Neutrophil (primary cell): ENCODE measurements around the gene ZNF385C.
A peak's percentile ranks its signal among the peaks of the same experiment; 100 is the strongest.
"Not testable (repeated sequence)": the region's sequence is repeated elsewhere in the genome, so short reads cannot be mapped to it uniquely, and the experiment has no call there.

ENCODE experiments used
- H3K27ac ChIP-seq: fragments of 200-600 bp; sonication (generic); 2 replicates; pipeline ENCODE4 v1.5.1; 2016; ENCODE audit warnings: mild to moderate bottlenecking, moderate library complexity
- H3K27me3 ChIP-seq: fragments of 200-600 bp; sonication (generic); 2 replicates; pipeline ENCODE4 v1.6.0; 2016; ENCODE audit warnings: mild to moderate bottlenecking
- H3K36me3 ChIP-seq: fragments of 200-600 bp; sonication (generic); 2 replicates; pipeline ENCODE4 v1.5.1; 2017
- H3K4me1 ChIP-seq, 2 experiments: fragments of 200-600 bp in 1 of 2; sonication (generic) in 1 of 2; 1 replicate in 1 of 2; 2 replicates in 1 of 2; pipeline versions ENCODE4 v1.5.1 to v1.6.1; 2013 to 2016; ENCODE audit warnings: low read depth in 1 of 2, low read length in 1 of 2, mild to moderate bottlenecking in 1 of 2, moderate library complexity in 1 of 2; ENCODE audit not compliant: control insufficient read depth in 1 of 2, insufficient read depth in 1 of 2
- H3K4me3 ChIP-seq, 2 experiments: fragments of 200-600 bp in 1 of 2; sonication (generic) in 1 of 2; 1 replicate in 1 of 2; 2 replicates in 1 of 2; pipeline ENCODE4 v1.5.1; 2013 to 2016; ENCODE audit warnings: low read depth in 1 of 2, low read length in 1 of 2, mild to moderate bottlenecking in 1 of 2, moderate library complexity in 1 of 2
- H3K9me3 ChIP-seq: fragments of 200-600 bp; sonication (generic); 2 replicates; pipeline ENCODE4 v1.5.1; 2016
- TF ChIP-seq, protein P1 (sequence below): fragments of 200-600 bp; sonication (generic); IDR thresholded peaks from 2 replicates; pipeline ENCODE4 v1.5.1; 2016; ENCODE audit warnings: antibody characterized with exemption

ZNF385C gene, protein sequence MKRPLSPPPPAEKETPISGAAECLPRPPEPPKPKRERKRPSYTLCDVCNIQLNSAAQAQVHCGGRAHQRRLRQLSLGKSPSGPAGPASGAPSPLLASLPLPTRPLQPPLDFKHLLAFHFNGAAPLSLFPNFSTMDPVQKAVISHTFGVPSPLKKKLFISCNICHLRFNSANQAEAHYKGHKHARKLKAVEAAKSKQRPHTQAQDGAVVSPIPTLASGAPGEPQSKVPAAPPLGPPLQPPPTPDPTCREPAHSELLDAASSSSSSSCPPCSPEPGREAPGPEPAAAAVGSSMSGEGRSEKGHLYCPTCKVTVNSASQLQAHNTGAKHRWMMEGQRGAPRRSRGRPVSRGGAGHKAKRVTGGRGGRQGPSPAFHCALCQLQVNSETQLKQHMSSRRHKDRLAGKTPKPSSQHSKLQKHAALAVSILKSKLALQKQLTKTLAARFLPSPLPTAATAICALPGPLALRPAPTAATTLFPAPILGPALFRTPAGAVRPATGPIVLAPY

DNA sequence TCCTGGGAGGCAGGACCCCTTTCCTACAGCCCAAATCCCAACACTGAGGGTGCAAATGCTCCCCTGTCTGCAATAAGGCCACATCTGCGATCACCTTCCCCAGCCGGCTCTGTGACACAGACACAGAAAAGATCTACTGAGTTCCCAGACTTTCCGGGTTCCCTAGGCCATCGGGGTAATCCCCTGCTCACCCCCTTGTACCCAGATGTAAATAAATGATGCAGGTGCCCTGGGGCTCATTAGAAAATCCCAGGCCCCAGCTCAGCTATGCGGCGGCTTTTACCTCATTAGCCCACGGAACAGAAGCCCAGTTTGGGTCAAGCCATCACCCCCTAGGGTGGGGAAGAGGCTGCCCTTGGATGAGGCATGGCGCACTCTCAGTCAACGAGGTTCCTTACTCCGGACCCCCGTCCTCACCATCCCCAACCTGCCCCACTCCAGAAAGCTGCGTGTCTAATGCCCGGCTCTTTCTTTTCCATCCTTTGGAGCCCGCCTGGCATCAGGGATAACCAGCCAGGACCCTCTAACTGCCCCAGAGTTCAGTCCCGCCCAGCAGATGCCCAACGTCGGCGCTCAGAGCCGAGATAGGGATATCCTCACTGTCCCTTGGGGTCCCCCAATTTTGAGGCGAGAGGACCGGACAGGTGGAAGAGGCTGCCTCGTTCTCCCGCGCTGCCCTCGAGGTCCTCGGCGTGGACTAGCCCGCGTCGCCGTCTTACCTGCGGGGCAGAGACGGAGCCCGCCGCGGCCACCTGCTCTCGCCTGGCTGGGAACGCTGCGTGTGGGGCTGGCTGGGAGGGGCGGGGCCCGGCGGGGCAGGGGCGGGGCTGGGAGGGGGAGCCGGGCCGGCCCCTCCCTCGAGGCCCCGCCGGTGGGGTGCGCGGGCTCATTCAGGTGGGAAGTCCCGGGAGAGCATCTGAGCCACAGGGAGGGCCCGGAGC lies at the start of gene ZNF385C:
Gene ZNF385C (minus strand): TSS at position 783 of the 941 bp plus-strand sequence. CDS start 35,417 bp downstream, outside the sequence.
- Histone ChIP-seq H3K27me3 (peaks cover 35% of the 10 kb centered on the region), H3K4me3 (peak within 1 kb of the TSS in 1 of 2 experiments; percentile 10), H3K9me3 (no peaks in the 10 kb centered on the region), H3K4me1 (peaks cover 3 to 6% of the 10 kb centered on the region in 2 experiments), H3K36me3 (no peaks in the 10 kb centered on the region), H3K27ac (no peak within 1 kb of the TSS)
- TF ChIP-seq, protein P1, sequence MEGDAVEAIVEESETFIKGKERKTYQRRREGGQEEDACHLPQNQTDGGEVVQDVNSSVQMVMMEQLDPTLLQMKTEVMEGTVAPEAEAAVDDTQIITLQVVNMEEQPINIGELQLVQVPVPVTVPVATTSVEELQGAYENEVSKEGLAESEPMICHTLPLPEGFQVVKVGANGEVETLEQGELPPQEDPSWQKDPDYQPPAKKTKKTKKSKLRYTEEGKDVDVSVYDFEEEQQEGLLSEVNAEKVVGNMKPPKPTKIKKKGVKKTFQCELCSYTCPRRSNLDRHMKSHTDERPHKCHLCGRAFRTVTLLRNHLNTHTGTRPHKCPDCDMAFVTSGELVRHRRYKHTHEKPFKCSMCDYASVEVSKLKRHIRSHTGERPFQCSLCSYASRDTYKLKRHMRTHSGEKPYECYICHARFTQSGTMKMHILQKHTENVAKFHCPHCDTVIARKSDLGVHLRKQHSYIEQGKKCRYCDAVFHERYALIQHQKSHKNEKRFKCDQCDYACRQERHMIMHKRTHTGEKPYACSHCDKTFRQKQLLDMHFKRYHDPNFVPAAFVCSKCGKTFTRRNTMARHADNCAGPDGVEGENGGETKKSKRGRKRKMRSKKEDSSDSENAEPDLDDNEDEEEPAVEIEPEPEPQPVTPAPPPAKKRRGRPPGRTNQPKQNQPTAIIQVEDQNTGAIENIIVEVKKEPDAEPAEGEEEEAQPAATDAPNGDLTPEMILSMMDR: no peak

DNA sequence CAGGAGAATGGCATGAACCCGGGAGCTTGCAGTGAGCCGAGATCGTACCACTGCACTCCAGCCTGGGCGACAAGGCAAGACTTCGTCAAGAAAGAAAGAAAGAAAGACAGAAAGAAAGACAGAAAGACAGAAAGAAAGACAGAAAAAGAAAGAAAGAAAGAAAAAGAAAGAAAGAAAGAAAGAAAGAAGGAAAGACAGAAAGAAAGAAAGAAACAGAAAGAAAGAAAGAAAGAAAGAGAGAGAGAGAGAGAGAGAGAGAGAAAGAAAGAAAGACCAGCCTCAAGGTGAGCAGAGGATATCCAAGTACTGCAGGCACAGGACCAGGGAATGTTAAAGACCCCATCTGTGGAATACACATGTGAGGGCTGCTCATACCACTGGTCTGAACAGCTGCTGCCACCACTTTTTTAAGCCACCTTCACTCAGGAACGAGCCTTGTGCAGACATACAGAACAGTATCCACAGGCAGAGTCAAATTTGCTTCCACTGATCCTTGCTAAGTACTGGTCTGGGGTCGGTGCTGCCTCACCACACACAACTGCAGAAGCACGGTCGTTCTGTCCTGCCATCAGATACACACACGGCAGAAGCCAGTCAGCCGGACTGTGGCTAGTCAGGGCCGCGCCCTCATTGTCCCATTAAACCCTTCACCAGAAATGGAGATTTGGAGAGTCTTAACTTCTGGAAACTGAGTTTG lies 48.8 kb upstream of the ZNF385C start:
- Histone ChIP-seq H3K27me3 (no peaks in the 10 kb centered on the region), H3K4me3 (no peak overlapping the region), H3K9me3 (no peaks in the 10 kb centered on the region), H3K27ac (no peak overlapping the region), H3K4me1 (no peaks in the 10 kb centered on the region), H3K36me3 (peaks cover 75% of the 10 kb centered on the region)
- TF ChIP-seq, protein P1: no peak

DNA sequence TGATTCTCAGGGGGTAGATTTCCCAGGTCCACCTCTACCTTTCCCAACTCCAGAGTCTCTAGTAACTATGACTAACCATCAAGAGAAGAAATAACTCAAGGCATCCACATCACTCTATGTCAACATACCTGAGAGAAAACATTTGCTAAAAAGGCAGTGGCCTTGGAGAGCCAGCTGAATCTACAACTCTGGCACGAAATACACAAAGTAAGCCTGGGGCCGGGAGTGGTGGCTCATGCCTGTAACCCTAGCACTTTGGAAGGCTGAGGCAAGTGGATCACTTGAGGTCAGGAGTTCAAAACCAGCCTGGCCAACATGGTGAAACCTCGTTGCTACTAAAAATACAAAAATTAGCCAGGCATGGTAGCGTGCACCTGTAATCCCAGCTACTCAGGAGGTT lies 44.9 kb upstream of the ZNF385C start:
- H3K4me1 ChIP-seq, H3K9me3 ChIP-seq, H3K4me3 ChIP-seq, H3K27me3 ChIP-seq, H3K27ac ChIP-seq: not testable (repeated sequence)
- peaks cover 65% of the 10 kb centered on the region for H3K36me3 ChIP-seq

DNA sequence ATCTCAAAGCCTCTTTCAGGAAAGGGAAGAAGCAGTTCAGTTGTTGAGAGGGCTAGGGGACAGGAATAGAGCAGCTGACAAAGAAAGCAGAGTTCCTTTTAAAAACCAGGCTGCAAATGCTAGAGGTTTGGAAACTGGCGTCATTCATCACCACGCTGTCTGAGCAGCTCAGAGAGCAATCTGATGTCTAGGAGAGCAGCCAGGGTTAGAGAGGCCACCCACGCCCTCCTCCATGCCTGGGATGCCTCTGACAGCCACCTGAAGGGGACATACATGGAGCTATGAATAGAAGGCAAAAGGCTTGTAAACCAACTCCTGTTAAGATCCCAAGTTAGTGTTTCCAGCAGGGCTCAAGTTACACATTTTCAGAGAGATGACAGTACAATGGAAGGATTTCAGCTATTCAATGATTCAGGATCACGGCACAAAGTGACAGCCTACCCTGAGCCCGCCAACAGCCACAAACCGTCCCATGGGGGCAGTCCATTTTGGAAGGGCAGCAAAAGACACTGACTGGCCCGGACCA lies 44.2 kb upstream of the ZNF385C start:
- TF ChIP-seq, protein P1: no peak
- Histone ChIP-seq H3K36me3 (peaks cover 58% of the 10 kb centered on the region), H3K27ac (peak overlapping the region; percentile 29), H3K4me3 (no peak overlapping the region), H3K27me3 (no peaks in the 10 kb centered on the region), H3K9me3 (no peaks in the 10 kb centered on the region), H3K4me1 (peaks cover 0 to 6% of the 10 kb centered on the region in 2 experiments)

DNA sequence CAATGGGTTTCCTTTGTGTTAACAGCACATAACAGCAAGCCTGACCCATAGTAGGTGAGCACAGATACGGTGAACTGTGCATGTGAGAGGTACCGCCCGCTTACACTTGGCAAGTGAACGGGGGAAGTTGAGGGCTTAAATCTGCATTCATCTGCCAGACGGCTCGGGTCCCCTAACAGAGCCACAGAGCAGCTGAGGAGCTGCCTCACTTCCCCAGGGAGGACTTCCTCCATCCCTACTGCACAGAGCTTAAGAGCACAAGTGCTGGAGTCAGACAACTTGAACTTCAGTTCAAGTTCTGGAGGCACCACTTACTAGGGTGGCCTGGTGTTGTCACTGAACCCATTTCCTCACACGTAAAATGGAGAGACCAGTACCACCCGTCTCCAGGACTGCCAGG lies 43.1 kb upstream of the ZNF385C start:
- Histone ChIP-seq H3K9me3 (no peaks in the 10 kb centered on the region), H3K36me3 (peaks cover 54% of the 10 kb centered on the region), H3K4me3 (no peak overlapping the region), H3K27ac (peak overlapping the region; percentile 42), H3K4me1 (peaks cover 3 to 8% of the 10 kb centered on the region in 2 experiments), H3K27me3 (no peaks in the 10 kb centered on the region)
- TF ChIP-seq, protein P1: no peak

DNA sequence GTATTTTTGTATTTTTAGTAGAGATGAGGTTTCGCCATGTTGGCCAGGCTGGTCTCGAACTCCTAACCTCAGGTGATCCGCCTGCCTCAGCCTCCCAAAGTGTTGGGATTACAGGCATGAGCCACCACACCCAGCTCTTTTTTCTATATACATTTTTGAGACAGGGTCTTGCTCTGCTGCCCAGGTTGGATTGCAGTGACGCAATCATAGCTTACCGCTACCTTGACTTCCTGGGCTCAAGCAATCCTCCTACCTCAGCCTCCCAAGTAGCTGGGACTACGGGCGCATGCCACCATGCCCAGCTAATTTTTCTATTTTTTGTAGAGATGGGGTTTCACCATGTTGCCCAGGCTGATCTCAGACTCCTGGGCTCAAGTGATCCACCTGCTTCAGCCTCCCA lies 42.4 kb upstream of the ZNF385C start:
- H3K36me3 ChIP-seq: peaks cover 50% of the 10 kb centered on the region
- H3K27ac ChIP-seq, H3K4me3 ChIP-seq, H3K27me3 ChIP-seq, H3K9me3 ChIP-seq: not testable (repeated sequence)
- peaks cover 10 to 15% of the 10 kb centered on the region in 2 experiments for H3K4me1 ChIP-seq
